ENCODE data around the gene RPS6KB2. TPM values are rescaled to one million over a fixed set of nuclear protein-coding genes. Genes with fewer than 3 reads are reported as not detected.
A peak's percentile ranks its signal among the peaks of the same experiment; 100 is the strongest.
"Not testable (repeated sequence)": the region's sequence is repeated elsewhere in the genome, so short reads cannot be mapped to it uniquely, and the experiment has no call there.

RPS6KB2 gene
- total RNA-seq, 1 experiment from 2014 or later: 49.8 TPM

DNA sequence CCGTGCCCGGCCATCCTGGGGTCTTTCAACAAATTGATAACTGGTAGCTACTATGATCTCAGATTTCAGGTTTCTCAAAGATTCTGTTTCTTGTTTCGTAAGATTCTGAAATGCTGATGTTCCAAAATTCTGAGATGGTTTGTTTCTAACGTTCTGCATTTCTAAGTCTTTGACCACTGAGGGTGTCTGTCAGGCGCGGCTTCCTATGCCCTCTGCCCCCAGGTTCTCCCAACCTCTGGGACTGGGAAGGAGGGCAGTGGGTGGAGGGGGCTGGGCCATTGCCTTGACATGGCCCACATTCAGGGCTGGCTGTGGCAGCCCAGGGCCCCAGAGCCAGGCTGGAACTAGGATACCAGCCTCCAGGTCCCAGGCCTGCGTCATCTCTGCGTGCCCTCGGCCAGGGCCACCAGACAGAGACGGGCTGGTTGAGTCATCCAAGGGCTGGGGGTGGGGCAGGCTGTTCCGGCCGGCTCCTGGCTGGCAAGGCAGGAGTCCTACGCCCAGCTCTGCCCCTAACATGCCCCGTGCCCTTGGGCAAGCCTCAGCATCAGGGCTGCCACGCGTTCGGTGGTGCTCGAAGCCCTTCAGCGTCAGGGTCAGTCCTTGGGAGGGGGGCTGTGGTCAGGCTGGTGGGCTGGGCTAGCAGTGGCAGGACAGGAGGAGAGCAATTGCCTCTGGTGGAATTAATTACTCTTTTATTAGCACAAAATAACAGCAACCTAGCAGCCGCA lies 35.6 kb downstream of the RPS6KB2 start:
- Mint-ChIP-seq H3K4me3 (ENCODE audit: unreplicated experiment) (peak overlapping the region; percentile 82), H3K9me3 (ENCODE audit: unreplicated experiment) (no peaks in the 10 kb centered on the region), H3K36me3 (ENCODE audit: insufficient read depth, unreplicated experiment) (peaks cover 13% of the 10 kb centered on the region), H3K27me3 (ENCODE audit: insufficient read depth, unreplicated experiment) (no peaks in the 10 kb centered on the region), H3K4me1 (ENCODE audit: insufficient read depth, unreplicated experiment) (peaks cover 20% of the 10 kb centered on the region), H3K27ac (ENCODE audit: low read depth, unreplicated experiment) (peak overlapping the region; percentile 91)
- TSS peak; percentile 25 for BruUV-seq (replicated peaks)
- TF ChIP-seq, protein P1, sequence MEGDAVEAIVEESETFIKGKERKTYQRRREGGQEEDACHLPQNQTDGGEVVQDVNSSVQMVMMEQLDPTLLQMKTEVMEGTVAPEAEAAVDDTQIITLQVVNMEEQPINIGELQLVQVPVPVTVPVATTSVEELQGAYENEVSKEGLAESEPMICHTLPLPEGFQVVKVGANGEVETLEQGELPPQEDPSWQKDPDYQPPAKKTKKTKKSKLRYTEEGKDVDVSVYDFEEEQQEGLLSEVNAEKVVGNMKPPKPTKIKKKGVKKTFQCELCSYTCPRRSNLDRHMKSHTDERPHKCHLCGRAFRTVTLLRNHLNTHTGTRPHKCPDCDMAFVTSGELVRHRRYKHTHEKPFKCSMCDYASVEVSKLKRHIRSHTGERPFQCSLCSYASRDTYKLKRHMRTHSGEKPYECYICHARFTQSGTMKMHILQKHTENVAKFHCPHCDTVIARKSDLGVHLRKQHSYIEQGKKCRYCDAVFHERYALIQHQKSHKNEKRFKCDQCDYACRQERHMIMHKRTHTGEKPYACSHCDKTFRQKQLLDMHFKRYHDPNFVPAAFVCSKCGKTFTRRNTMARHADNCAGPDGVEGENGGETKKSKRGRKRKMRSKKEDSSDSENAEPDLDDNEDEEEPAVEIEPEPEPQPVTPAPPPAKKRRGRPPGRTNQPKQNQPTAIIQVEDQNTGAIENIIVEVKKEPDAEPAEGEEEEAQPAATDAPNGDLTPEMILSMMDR (IDR thresholded peaks at IDR 0.05; ENCODE audit: unreplicated experiment): no peak
- DNase-seq (ENCODE audit: unreplicated experiment): peak; percentile 91
- ChIA-PET POLR2A (interaction anchor here (0.5 to 3.2 kb wide), 10 partner anchors 17 to 984 kb away, joined by 3 to 19 read pairs (median 4); partner anchors contain the start of genes AIP, DPP3, PPP1CA and RAD9A), CTCF (interaction anchor here (0.6 to 1.0 kb wide), 2 partner anchors 43 to 44 kb away, joined by 3 to 4 read pairs; no protein-coding TSS in a partner anchor)
- intact Hi-C loops (cut with micrococcal nuclease): loop anchor here (1.0 kb wide), 1 partner anchor 21 kb away; the partner anchor contains the start of gene CORO1B

GRCh38 chr11:67464411-67465188 lies 36.3 kb downstream of the RPS6KB2 start:
- ChIA-PET POLR2A (interaction anchor here (0.5 to 3.2 kb wide), 15 partner anchors 17 to 1745 kb away, joined by 3 to 19 read pairs (median 4); partner anchors contain the start of genes AIP, CLCF1, FIBP and GSTP1), CTCF (interaction anchor here (0.7 to 1.6 kb wide), 4 partner anchors 22 to 48 kb away, joined by 3 to 8 read pairs (median 4); partner anchors contain the start of genes CDK2AP2 and CORO1B)

GRCh38 chr11:67465189-67465510 lies 36.9 kb downstream of the RPS6KB2 start:
- no peaks in the 10 kb centered on the region for H3K9me3 Mint-ChIP-seq (ENCODE audit: unreplicated experiment)
- H3K4me3 Mint-ChIP-seq (ENCODE audit: unreplicated experiment): peak overlapping the region; percentile 82
- H3K27ac Mint-ChIP-seq (ENCODE audit: low read depth, unreplicated experiment): peak overlapping the region; percentile 91
- peaks cover 13% of the 10 kb centered on the region for H3K36me3 Mint-ChIP-seq (ENCODE audit: insufficient read depth, unreplicated experiment)
- TSS peak; percentile 72 for BruUV-seq (replicated peaks)
- TF ChIP-seq, protein P1 (IDR thresholded peaks at IDR 0.05; ENCODE audit: unreplicated experiment): no peak
- H3K4me1 Mint-ChIP-seq (ENCODE audit: insufficient read depth, unreplicated experiment): peaks cover 20% of the 10 kb centered on the region
- no peaks in the 10 kb centered on the region for H3K27me3 Mint-ChIP-seq (ENCODE audit: insufficient read depth, unreplicated experiment)
- intact Hi-C loops (cut with micrococcal nuclease): no loop called here
- ChIA-PET CTCF (interaction anchor here (1.0 to 1.6 kb wide), 3 partner anchors 22 to 43 kb away, joined by 3 to 8 read pairs (median 5); partner anchors contain the start of genes CDK2AP2 and CORO1B), POLR2A (interaction anchor here (0.5 to 3.2 kb wide), 13 partner anchors 22 to 1746 kb away, joined by 3 to 19 read pairs (median 4); partner anchors contain the start of genes CLCF1, GSTP1, POLD4 and PPP1CA)
- DNase-seq (ENCODE audit: unreplicated experiment): peak; percentile 42

More at GRCh38 chr11:67464411-67465188, 36.3 kb downstream of the RPS6KB2 start:
- Mint-ChIP-seq H3K4me3 (ENCODE audit: unreplicated experiment) (peak overlapping the region; percentile 82), H3K9me3 (ENCODE audit: unreplicated experiment) (no peaks in the 10 kb centered on the region), H3K4me1 (ENCODE audit: insufficient read depth, unreplicated experiment) (peaks cover 20% of the 10 kb centered on the region), H3K27me3 (ENCODE audit: insufficient read depth, unreplicated experiment) (no peaks in the 10 kb centered on the region), H3K27ac (ENCODE audit: low read depth, unreplicated experiment) (peak overlapping the region; percentile 91), H3K36me3 (ENCODE audit: insufficient read depth, unreplicated experiment) (peaks cover 13% of the 10 kb centered on the region)
- DNase-seq (ENCODE audit: unreplicated experiment): peak; percentile 91
- intact Hi-C loops (cut with micrococcal nuclease): loop anchor here (1.0 kb wide), 1 partner anchor 21 kb away; the partner anchor contains the start of gene CORO1B
- TF ChIP-seq, protein P1 (IDR thresholded peaks at IDR 0.05; ENCODE audit: unreplicated experiment): no peak
- no TSS peak for BruUV-seq (replicated peaks)

DNA sequence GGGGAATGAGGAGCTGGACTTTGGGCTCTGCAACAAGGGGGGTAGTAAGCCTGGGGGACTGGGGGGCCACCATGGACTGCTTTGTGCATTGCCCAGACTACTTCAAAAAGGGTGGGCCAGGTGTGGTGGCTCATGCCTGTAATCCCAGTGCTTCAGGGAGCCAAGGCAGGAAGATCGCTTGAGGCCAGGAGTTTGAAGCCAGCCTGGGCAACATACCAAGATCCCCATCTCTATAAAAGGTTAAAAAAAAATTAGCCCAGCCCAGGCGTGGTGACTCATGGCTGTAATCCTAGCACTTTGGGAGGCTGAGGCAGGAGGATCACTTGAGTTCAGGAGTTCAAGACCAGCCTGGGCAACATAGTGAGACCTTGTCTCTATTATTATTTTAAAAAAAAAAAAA lies 37.2 kb downstream of the RPS6KB2 start:
- POLR2A ChIA-PET: interaction anchor here (0.5 to 3.2 kb wide), 12 partner anchors 23 to 1746 kb away, joined by 3 to 19 read pairs (median 4); partner anchors contain the start of genes GSTP1, POLD4, PPP1CA and RAD9A
- DNase-seq (ENCODE audit: unreplicated experiment): peak; percentile 76
- CTCF ChIA-PET: interaction anchor here (0.6 to 1.6 kb wide), 3 partner anchors 41 to 45 kb away, joined by 3 to 8 read pairs (median 5); partner anchors contain the start of gene CDK2AP2
- intact Hi-C loops (cut with micrococcal nuclease); H3K27me3 Mint-ChIP-seq (ENCODE audit: insufficient read depth, unreplicated experiment); BruUV-seq (replicated peaks); H3K9me3 Mint-ChIP-seq (ENCODE audit: unreplicated experiment): not testable (repeated sequence)
- Mint-ChIP-seq H3K36me3 (ENCODE audit: insufficient read depth, unreplicated experiment) (peaks cover 13% of the 10 kb centered on the region), H3K4me1 (ENCODE audit: insufficient read depth, unreplicated experiment) (peaks cover 20% of the 10 kb centered on the region), H3K27ac (ENCODE audit: low read depth, unreplicated experiment) (peak overlapping the region; percentile 91), H3K4me3 (ENCODE audit: unreplicated experiment) (peak overlapping the region; percentile 82)

All from MCF 10A (cell line).